ENCODE data around the gene THRB.

The THRB gene

GRCh38 chr3:24379936-24380335 is 114.7 kb downstream of the THRB start:
- TF ChIP-seq SCRT2 (tag by site-specific recombination; IDR thresholded peaks at IDR 0.05), result 0 out of 2 replicates have a peak, but pooled peaks have one; percentile 12
- no peak for TF ChIP-seq ZNF26 (tag by site-specific recombination; IDR thresholded peaks at IDR 0.05)
- TF ChIP-seq SETDB1 (IDR thresholded peaks at IDR 0.05; ENCODE audit: insufficient read length, low read length), result no peak
- no peak for TF ChIP-seq ZNF704 (tag by site-specific recombination; IDR thresholded peaks at IDR 0.05)
- TF ChIP-seq ZNF214 (tag by site-specific recombination; IDR thresholded peaks at IDR 0.05; ENCODE audit: borderline replicate concordance), result no peak
- no peak for TF ChIP-seq ZNF133 (tag by site-specific recombination; IDR thresholded peaks at IDR 0.05)
- no peak for TF ChIP-seq TCF7L2 (IDR thresholded peaks at IDR 0.05; ENCODE audit: borderline replicate concordance, low read depth, low read length)
- ChIA-PET POLR2A (no interaction called here), CTCF (no interaction called here)
- Histone ChIP-seq H3K4me3 (ENCODE audit: low read depth, low read length) (no peak overlapping the region), H3K9me3 (ENCODE audit: control insufficient read depth, insufficient read depth, low read depth, low read length) (no peaks in the 10 kb centered on the region), H3K27ac (ENCODE audit: extremely low read depth, low read depth, low read length) (no peak overlapping the region), H3K36me3 (ENCODE audit: control insufficient read depth in 2 of 2, insufficient read depth in 1 of 2, low read length in 2 of 2) (no peaks in the 10 kb centered on the region), H3K4me1 (ENCODE audit: control insufficient read depth, insufficient read depth, low read length) (peaks cover 10% of the 10 kb centered on the region; the same call in 1 of the 2 replicates)

DNA sequence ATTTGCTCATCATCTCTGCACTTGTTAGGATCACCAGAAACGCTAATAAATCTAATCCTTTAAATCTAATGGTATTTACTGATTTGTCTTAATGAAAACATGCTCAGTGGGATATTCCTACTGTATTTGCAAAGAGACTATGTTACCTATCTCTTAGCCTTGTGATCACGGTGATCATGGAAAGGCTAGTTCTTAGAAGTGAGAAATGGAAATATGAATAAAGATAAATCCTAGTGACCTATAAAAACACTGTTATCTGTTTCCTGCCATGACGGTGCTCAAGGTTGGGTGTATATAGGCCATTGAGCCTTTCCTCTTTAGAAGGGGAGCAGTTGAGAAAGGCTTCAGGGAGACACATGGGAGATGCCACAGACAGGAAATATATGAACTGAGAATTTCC is 116.3 kb downstream of the THRB start:
- ChIA-PET CTCF (no interaction called here), POLR2A (no interaction called here)
- Histone ChIP-seq H3K36me3 (ENCODE audit: control insufficient read depth in 2 of 2, insufficient read depth in 1 of 2, low read length in 2 of 2) (no peaks in the 10 kb centered on the region), H3K4me1 (ENCODE audit: control insufficient read depth, insufficient read depth, low read length) (peaks cover 10% of the 10 kb centered on the region; the same call in 1 of the 2 replicates), H3K27ac (ENCODE audit: extremely low read depth, low read depth, low read length) (no peak overlapping the region), H3K4me3 (ENCODE audit: low read depth, low read length) (no peak overlapping the region), H3K9me3 (ENCODE audit: control insufficient read depth, insufficient read depth, low read depth, low read length) (no peaks in the 10 kb centered on the region)
- TF ChIP-seq ZNF558 (tag by site-specific recombination; IDR thresholded peaks at IDR 0.05) (no peak), ZNF175 (tag by site-specific recombination; IDR thresholded peaks at IDR 0.05) (no peak)
- TF ChIP-seq, protein P1, sequence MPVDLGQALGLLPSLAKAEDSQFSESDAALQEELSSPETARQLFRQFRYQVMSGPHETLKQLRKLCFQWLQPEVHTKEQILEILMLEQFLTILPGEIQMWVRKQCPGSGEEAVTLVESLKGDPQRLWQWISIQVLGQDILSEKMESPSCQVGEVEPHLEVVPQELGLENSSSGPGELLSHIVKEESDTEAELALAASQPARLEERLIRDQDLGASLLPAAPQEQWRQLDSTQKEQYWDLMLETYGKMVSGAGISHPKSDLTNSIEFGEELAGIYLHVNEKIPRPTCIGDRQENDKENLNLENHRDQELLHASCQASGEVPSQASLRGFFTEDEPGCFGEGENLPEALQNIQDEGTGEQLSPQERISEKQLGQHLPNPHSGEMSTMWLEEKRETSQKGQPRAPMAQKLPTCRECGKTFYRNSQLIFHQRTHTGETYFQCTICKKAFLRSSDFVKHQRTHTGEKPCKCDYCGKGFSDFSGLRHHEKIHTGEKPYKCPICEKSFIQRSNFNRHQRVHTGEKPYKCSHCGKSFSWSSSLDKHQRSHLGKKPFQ (tag by site-specific recombination; IDR thresholded peaks at IDR 0.05), result 0 out of 2 replicates have a peak, but pooled peaks have one; percentile 28

- ChIA-PET POLR2A (no interaction called here), CTCF (interaction anchor here (0.7 kb wide), 1 partner anchor 17 kb away, joined by 4 read pairs; no protein-coding TSS in a partner anchor)
- no peak overlapping the region for H3K27ac ChIP-seq (ENCODE audit: extremely low read depth, low read depth, low read length)
- H3K36me3 ChIP-seq (ENCODE audit: control insufficient read depth in 2 of 2, insufficient read depth in 1 of 2, low read length in 2 of 2), result no peaks in the 10 kb centered on the region
- no peak overlapping the region for H3K4me3 ChIP-seq (ENCODE audit: low read depth, low read length)
- TF ChIP-seq ZNF335 (tag by site-specific recombination; conservative IDR thresholded peaks at IDR 0.05), result no peak
- peak; percentile 25; the same call in 1 of the 2 replicates for TF ChIP-seq PRDM6 (tag by site-specific recombination; IDR thresholded peaks at IDR 0.05)
- TF ChIP-seq BCL6B (tag by site-specific recombination; IDR thresholded peaks at IDR 0.05), result peak; percentile 92
- peaks cover 10% of the 10 kb centered on the region; the same call in 1 of the 2 replicates for H3K4me1 ChIP-seq (ENCODE audit: control insufficient read depth, insufficient read depth, low read length)
- no peaks in the 10 kb centered on the region for H3K9me3 ChIP-seq (ENCODE audit: control insufficient read depth, insufficient read depth, low read depth, low read length)
These were observed 117.2 kb downstream of the THRB start for GRCh38 chr3:24377218-24377993.
